H1 (cell line): Measurements from ENCODE around the gene OR51V1. TPM values are rescaled to one million over a fixed set of nuclear protein-coding genes. Genes with fewer than 3 reads are reported as not detected.

Experiments used
- ATF2 ChIP-seq: IDR thresholded peaks from 2 replicates; pipeline ENCODE4 v1.6.1; 2012; ENCODE audit warnings: low read length, inconsistent platforms
- CEBPB ChIP-seq: IDR thresholded peaks from 2 replicates; pipeline ENCODE4 v1.6.1; 2012; ENCODE audit warnings: low read depth, low read length
- CHD1 ChIP-seq: IDR thresholded peaks from 2 replicates; pipeline ENCODE4 v1.6.1; 2012; ENCODE audit warnings: low read depth, low read length, improper control_type of control experiment
- CHD7 ChIP-seq: fragments of 300-600 bp; sonication (generic); IDR thresholded peaks from 2 replicates; pipeline ENCODE4 v1.7.1; 2012; ENCODE audit warnings: low read length, moderate library complexity, mild to moderate bottlenecking, inconsistent platforms; ENCODE audit not compliant: insufficient replicate concordance
- SIN3A ChIP-seq, 2 experiments: IDR thresholded peaks in 1 of 2; conservative IDR thresholded peaks in 1 of 2; 2 replicates each; pipeline ENCODE4 v1.6.1; 2011 to 2012; ENCODE audit warnings: low read length in 2 of 2, improper control_type of control experiment in 1 of 2, low read depth in 1 of 2, mild to moderate bottlenecking in 1 of 2
- SRF ChIP-seq: IDR thresholded peaks from 2 replicates; pipeline ENCODE4 v1.6.1; 2011; ENCODE audit warnings: mild to moderate bottlenecking, low read depth, low read length, moderate library complexity
- polyA plus RNA-seq, 7 experiments: library from polyadenylated mRNA; depleted of rRNA in 3 of 7; stranded (reverse) in 5 of 7; unstranded in 2 of 7; fragments of >200 nt in 5 of 7; fragments of 200-250 nt in 2 of 7; gene quantifications; 1 replicate in 5 of 7; 2 replicates in 1 of 7; 4 replicates in 1 of 7; pipeline versions ENCODE4 v1.2.1 to v1.2.3, GENCODE V29; 2011 to 2013; ENCODE audit warnings: missing spikeins in 2 of 7, mixed read lengths in 2 of 7
- total RNA-seq: library from RNA; stranded (reverse); fragmentation: NEBNext Ultra II Directional; extraction: Animal tissue kit (Norgen Biotek cat#: 25700); gene quantifications from 2 replicates; pipeline ENCODE4 v1.2.1, GENCODE V29; 2021

OR51V1 gene
- total and polyA plus RNA-seq, 2 of the 8 experiments (the other 6 are each of a cell fraction or from before 2014, with no cell fraction given): not detected

GRCh38 chr11:5226732-5227310 lies 26.3 kb upstream of the OR51V1 start, which contains the start of gene HBB (continued):
- no peak for TF ChIP-seq CHD7
- no peak for TF ChIP-seq ATF2
- TF ChIP-seq SIN3A (conservative IDR thresholded peaks at IDR 0.05 in 1 of 2, IDR thresholded peaks at IDR 0.05 in 1 of 2; ENCODE audit: low read depth in 1 of 2, low read length in 2 of 2): no peak
- TF ChIP-seq CEBPB: no peak
- TF ChIP-seq SRF: no peak
- TF ChIP-seq CHD1: no peak
- TF ChIP-seq, all 59 proteins: peak for 0
